HG02885 (cell line): ENCODE results near the gene TTC34.
"Not testable (repeated sequence)": the region's sequence is repeated elsewhere in the genome, so short reads cannot be mapped to it uniquely, and the experiment has no call there.

ENCODE experiments used
- ATAC-seq: cut with Tn5 transposase; IDR thresholded peaks from one replicate; pipeline ENCODE4 v1.9.1; 2021; ENCODE audit warnings: mild to moderate bottlenecking; ENCODE audit not compliant: unreplicated experiment, poor library complexity

TTC34 gene

DNA sequence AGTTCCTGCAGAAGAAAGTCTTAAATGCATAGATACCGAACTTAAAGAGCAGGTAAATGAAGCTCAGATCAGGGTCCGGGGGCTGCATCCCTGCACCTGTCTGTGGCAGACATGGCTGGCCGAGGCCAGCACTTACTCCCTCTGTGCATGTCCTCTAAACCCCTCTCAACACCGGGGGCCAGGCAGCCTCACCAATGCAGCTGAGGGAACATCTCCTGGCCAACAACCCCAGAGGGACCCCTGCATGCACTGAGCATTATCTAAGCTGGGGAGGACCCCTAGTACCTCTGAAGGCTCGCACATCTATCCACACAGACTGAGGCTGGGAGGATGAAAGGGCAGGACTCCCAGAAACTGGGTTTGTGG, 18.4 kb downstream of the TTC34 start:
- no peak for ATAC-seq

DNA sequence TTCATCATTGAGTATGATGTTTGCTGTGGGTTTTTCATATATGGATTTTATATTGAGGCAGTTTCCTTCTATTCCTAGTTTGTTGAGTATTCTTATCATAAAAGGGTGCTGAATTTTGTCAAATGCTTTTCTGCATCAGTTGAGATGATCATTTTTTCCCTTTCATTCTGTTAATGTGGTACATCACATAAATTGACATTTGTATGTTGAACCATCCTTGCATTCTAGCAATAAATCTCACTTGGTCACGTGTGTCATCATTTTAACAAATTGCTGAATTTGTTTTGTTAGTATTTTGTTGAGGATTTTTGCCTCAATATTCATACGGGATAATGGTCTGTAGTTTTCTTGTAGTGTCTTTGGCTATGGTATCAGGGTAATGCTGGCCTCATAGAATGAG, 19.9 kb downstream of the TTC34 start:
- no peak for ATAC-seq

DNA sequence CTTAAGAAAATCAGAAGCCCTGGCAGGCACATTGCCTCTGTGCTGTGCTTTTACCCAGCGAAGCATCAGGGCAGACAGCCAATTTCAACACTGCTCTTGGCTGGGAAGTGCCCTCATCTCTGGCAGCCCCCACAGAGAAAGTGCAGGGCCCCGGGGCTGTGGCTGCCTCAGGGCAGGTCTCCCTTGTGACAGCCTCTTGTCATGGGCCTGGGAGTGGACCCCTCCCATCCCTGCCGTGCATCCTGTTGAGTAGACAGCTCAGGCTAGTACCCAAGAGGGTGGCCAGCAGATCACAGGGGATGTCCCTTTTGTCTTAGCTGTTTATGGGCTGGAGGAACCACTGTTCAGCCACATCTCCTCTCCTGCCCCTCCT, 23.3 kb downstream of the TTC34 start:
- no peak for ATAC-seq

- ATAC-seq = no peak
These were observed 23.9 kb downstream of the TTC34 start for GRCh38 chr1:2777424-2778219.

- ATAC-seq = not testable (repeated sequence)
These were observed 26.2 kb downstream of the TTC34 start for GRCh38 chr1:2775333-2775732.

- ATAC-seq = not testable (repeated sequence)
These were observed 33.4 kb downstream of the TTC34 start for GRCh38 chr1:2768052-2768451.

- ATAC-seq = not testable (repeated sequence)
These were observed 42.1 kb downstream of the TTC34 start for GRCh38 chr1:2759433-2759832.

GRCh38 chr1:2757519-2757918, 44.0 kb downstream of the TTC34 start:
- ATAC-seq = not testable (repeated sequence)

DNA sequence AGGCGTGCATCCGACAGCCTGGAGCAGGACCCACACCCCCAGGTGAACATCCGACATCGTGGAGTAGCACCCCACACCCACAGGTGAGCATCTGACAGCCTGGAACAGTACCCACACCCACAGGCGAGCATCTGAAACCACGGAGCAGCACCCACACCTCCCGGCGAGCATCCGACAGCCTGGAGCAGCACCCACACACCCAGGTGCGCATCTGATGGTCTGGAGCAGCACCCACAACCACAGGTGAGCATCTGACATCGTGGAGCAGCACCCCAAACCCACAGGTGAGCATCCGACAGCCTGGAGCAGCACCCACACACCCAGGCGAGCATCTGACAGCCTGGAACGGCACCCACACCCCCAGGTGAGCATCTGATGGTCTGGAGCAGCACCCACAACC, 46.1 kb downstream of the TTC34 start:
- not testable (repeated sequence) for ATAC-seq

GRCh38 chr1:2754597-2754996, 46.9 kb downstream of the TTC34 start:
- not testable (repeated sequence) for ATAC-seq

GRCh38 chr1:2752503-2752902, 49.0 kb downstream of the TTC34 start:
- ATAC-seq = not testable (repeated sequence)

DNA sequence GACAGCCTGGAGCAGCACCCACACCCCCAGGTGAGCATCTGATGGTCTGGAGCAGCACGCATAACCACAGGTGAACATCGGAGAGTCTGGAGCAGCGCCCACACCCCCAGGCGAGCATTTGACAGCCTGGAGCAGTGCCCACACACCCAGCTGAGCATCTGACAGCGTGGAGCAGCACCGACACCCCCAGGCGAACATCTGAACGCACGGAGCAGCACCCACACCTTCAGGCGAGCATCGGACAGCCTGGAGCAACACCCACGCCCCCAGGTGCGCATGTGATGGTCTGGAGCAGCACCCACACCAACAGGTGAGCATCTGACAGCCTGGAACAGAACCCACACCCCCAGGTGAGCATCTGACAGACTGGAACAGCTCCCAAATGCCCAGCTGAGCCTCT, 49.6 kb downstream of the TTC34 start:
- not testable (repeated sequence) for ATAC-seq

DNA sequence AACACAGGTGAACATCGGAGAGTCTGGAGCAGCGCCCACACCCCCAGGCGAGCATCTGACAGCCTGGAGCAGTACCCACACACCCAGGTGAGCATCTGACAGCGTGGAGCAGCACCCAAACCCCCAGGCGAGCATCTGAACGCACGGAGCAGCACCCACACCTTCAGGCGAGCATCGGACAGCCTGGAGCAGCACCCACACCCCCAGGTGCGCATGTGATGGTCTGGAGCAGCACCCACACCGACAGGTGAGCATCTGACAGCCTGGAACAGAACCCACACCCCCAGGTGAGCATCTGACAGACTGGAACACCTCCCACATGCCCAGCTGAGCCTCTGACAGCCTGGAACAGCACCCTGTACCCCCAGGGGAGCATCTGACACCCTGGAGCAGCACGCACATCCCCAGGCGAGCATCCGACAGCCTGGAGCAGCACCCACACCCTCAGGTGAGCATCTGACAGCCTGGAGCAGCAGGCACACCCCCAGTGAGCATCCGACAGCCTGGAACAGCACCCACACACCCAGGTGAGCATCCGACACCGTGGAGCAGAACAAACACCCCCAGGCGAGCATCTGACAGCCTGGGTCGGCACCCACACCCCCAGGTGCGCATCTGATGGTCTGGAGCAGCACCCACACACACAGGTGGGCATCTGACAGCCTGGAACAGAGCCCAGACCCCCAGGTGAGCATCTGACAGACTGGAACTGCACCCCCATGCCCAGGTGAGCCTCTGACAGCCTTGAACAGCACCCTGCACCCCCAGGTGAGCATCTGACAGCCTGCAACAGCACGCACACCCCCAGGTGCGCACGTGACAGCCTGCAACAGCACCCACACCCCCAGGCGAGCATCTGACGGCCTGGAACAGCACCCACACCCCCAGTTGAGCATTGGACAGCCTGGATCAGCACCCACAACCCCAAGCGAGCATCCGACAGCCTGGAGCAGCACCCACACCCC, 50.4 kb downstream of the TTC34 start:
- not testable (repeated sequence) for ATAC-seq

DNA sequence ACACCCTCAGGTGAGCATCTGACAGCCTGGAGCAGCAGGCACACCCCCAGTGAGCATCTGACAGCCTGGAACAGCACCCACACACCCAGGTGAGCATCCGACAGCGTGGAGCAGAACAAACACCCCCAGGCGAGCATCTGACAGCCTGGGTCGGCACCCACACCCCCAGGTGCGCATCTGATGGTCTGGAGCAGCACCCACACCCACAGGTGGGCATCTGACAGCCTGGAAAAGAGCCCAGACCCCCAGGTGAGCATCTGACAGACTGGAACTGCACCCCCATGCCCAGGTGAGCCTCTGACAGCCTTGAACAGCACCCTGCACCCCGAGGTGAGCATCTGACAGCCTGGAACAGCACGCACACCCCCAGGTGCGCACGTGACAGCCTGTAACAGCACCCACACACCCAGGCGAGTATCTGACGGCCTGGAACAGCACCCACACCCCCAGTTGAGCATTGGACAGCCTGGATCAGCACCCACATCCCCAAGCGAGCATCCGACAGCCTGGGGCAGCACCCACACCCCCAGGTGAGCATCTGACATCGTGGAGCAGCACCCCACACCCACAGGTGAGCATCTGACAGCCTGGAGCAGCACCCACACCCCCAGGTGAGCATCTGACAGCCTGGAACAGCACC, 51.3 kb downstream of the TTC34 start:
- not testable (repeated sequence) for ATAC-seq

DNA sequence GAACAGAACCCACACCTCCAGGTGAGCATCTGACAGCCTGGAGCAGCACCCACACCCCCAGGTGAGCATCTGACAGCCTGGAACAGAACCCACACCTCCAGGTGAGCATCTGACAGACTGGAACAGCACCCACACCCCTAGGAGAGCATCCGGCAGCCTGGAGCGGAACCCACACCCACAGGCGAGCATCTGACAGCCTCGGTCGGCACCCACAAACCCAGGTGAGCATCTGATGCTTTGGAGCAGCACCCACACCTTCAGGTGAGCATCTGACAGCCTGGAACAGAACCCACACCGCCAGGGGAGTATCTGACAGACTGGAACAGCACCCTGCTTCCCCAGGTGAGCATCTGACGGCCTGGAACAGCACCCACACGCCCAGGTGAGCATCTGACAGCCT, 52.9 kb downstream of the TTC34 start:
- ATAC-seq = not testable (repeated sequence)

DNA sequence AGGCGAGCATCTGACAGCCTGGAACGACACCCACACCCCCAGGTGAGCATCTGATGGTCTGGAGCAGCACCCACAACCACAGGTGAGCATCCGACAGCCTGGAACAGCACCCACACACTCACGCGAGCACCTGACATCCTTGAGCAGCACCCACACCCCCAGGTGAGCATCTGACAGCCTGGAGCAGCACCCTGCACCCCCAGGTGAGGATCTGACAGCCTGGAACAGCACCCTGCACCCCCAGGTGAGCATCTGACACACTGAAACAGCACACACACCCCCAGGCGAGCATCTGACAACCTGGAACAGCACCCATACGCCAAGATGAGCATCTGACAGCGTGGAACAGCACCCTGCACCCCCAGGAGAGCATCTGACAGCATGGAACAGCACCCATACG, 106.7 kb downstream of the TTC34 start:
- not testable (repeated sequence) for ATAC-seq

GRCh38 chr1:2690180-2690579, 111.3 kb downstream of the TTC34 start:
- not testable (repeated sequence) for ATAC-seq

- not testable (repeated sequence) for ATAC-seq
These were observed 113.2 kb downstream of the TTC34 start for GRCh38 chr1:2688336-2688665.

- ATAC-seq = not testable (repeated sequence)
These were observed 113.7 kb downstream of the TTC34 start for GRCh38 chr1:2687638-2688335.

DNA sequence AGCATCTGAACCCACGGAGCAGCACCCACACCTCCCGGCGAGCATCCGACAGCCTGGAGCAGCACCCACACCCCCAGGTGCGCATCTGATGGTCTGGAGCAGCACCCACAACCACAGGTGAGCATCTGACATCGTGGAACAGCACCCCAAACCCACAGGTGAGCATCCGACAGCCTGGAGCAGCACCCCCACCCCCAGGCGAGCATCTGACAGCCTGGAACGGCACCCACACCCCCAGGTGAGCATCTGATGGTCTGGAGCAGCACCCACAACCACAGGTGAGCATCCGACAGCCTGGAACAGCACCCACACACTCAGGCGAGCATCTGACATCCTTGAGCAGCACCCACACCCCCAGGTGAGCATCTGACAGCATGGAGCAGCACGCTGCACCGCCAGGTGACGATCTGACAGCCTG, 114.3 kb downstream of the TTC34 start:
- not testable (repeated sequence) for ATAC-seq
